ENCODE measurements around the gene COTL1. TPM values are rescaled to one million over a fixed set of nuclear protein-coding genes. Genes with fewer than 3 reads are reported as not detected.
"Not testable (repeated sequence)": the region's sequence is repeated elsewhere in the genome, so short reads cannot be mapped to it uniquely, and the experiment has no call there.

COTL1 gene
- total RNA-seq, 1 donor = 134 TPM

GRCh38 chr16:84563064-84563715, 54.7 kb downstream of the COTL1 start:
- DNase-seq (ENCODE audit: low read depth) = no peak
- no peak overlapping the region for H3K4me3 ChIP-seq (ENCODE audit: low read depth, low read length)

GRCh38 chr16:84562174-84562815, 55.6 kb downstream of the COTL1 start:
- no peak for TF ChIP-seq CTCF (IDR thresholded peaks at IDR 0.05; ENCODE audit: insufficient read depth, low read length)
- no peak for DNase-seq (ENCODE audit: low read depth)

More at GRCh38 chr16:84563064-84563715, 54.7 kb downstream of the COTL1 start:
- TF ChIP-seq CTCF (IDR thresholded peaks at IDR 0.05; ENCODE audit: insufficient read depth, low read length) = no peak

GRCh38 chr16:84561291-84561690, 56.6 kb downstream of the COTL1 start:
- no peak for TF ChIP-seq CTCF (IDR thresholded peaks at IDR 0.05; ENCODE audit: insufficient read depth, low read length)
- DNase-seq (ENCODE audit: low read depth) = no peak
- no peak overlapping the region for H3K4me3 ChIP-seq (ENCODE audit: low read depth, low read length)

More at GRCh38 chr16:84562174-84562815, 55.6 kb downstream of the COTL1 start:
- no peak overlapping the region for H3K4me3 ChIP-seq (ENCODE audit: low read depth, low read length)

GRCh38 chr16:84560269-84560668, 57.6 kb downstream of the COTL1 start:
- DNase-seq (ENCODE audit: low read depth) = no peak
- H3K4me3 ChIP-seq (ENCODE audit: low read depth, low read length) = no peak overlapping the region

GRCh38 chr16:84559311-84559932, 58.5 kb downstream of the COTL1 start:
- no peak for TF ChIP-seq CTCF (IDR thresholded peaks at IDR 0.05; ENCODE audit: insufficient read depth, low read length)
- no peak overlapping the region for H3K4me3 ChIP-seq (ENCODE audit: low read depth, low read length)
- DNase-seq (ENCODE audit: low read depth) = no peak

More at GRCh38 chr16:84560269-84560668, 57.6 kb downstream of the COTL1 start:
- TF ChIP-seq CTCF (IDR thresholded peaks at IDR 0.05; ENCODE audit: insufficient read depth, low read length) = no peak

GRCh38 chr16:84558850-84559249, 59.0 kb downstream of the COTL1 start:
- not testable (repeated sequence) for H3K4me3 ChIP-seq (ENCODE audit: low read depth, low read length); DNase-seq (ENCODE audit: low read depth)

GRCh38 chr16:84557504-84557903, 60.4 kb downstream of the COTL1 start:
- DNase-seq (ENCODE audit: low read depth) = no peak

More at GRCh38 chr16:84557504-84557903, 60.4 kb downstream of the COTL1 start:
- TF ChIP-seq CTCF (IDR thresholded peaks at IDR 0.05; ENCODE audit: insufficient read depth, low read length) = no peak
- no peak overlapping the region for H3K4me3 ChIP-seq (ENCODE audit: low read depth, low read length)

All from fibroblast of the aortic adventitia (primary cell).